Mammary epithelial cell (primary cell): ENCODE results near the gene TTC5.
"Not testable (repeated sequence)": the region's sequence is repeated elsewhere in the genome, so short reads cannot be mapped to it uniquely, and the experiment has no call there.

Experiments used
- CTCF ChIP-seq, 2 donors: IDR thresholded peaks in 1 of 2; conservative IDR thresholded peaks in 1 of 2; 2 replicates each; pipeline ENCODE4 v1.5.1; 2011 to 2012; ENCODE audit warnings: inconsistent platforms in 2 of 2, low read length in 2 of 2, mild to moderate bottlenecking in 2 of 2, control low read depth in 1 of 2, low read depth in 1 of 2; ENCODE audit not compliant: insufficient read depth in 1 of 2; ENCODE audit errors: extremely low read depth in 1 of 2
- EZH2 ChIP-seq: IDR thresholded peaks from 2 replicates; pipeline ENCODE4 v1.6.1; 2012; ENCODE audit warnings: low read length, inconsistent platforms, borderline replicate concordance

GRCh38 chr14:20280265-20280664 lies 25.5 kb downstream of the TTC5 start:
- not testable (repeated sequence) for TF ChIP-seq CTCF (conservative IDR thresholded peaks at IDR 0.05 in 1 of 2, IDR thresholded peaks at IDR 0.05 in 1 of 2; ENCODE audit: extremely low read depth in 1 of 2, insufficient read depth in 1 of 2, low read depth in 1 of 2, low read length in 2 of 2); EZH2
